CD4-positive, alpha-beta T cell treated with Interleukin-6 at 100 ng/mL for 8 hours (primary cell): ENCODE measurements around the gene OSBPL2.

Experiments used
- DNase-seq: peaks from one replicate; pipeline ENCODE4 v3.0.0-alpha.2; 2020; ENCODE audit warnings: mixed read lengths, low spot score

OSBPL2 gene

DNA sequence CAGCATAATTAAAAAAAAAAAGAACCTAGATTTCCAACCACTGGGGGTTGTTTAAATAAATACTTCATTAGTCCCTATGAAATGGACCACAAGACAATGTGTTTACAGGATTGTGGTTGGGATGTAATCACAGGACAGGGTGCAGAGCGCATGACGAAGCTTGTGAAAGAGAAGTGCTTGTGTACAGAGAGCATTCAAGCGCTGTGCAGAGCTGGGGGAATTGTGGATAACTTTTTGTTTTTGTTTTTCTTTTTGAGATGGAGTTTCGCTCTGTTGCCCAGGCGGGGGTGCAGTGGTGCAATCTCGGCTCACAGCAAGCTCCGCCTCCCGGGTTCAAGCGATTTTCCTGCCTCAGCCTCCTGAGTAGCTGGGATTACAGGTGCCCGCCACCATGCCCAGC is 106.5 kb downstream of the OSBPL2 start:
- no peak for DNase-seq
